Panc1 (cell line): ENCODE results near the gene ATP10A. TPM values are rescaled to one million over a fixed set of nuclear protein-coding genes. Genes with fewer than 3 reads are reported as not detected.

Source experiments
- ATAC-seq: fragments of 200-7000 bp; cut with Tn5 transposase; 2 replicates; pipeline ENCODE4 v1.9.1; 2020; ENCODE audit warnings: mild to moderate bottlenecking, moderate library complexity
- BruUV-seq: library from RNA; stranded (reverse); fragments of 400-500 nt; replicated peaks from 2 replicates; lab custom pipeline; 2021; lab: Mats Ljungman, UMichigan
- CTCF ChIA-PET: fragments of 300-600 bp; sonication (Branson Sonifier 250); formaldehyde crosslinking; loops from one replicate; lab custom pipeline; 2022; ENCODE audit warnings: antibody characterized with exemption; lab: Charles Lee
- POLR2A ChIA-PET: fragments of 300-600 bp; sonication (Branson Sonifier 250); formaldehyde crosslinking; loops from one replicate; lab custom pipeline; 2022; ENCODE audit warnings: antibody characterized with exemption; lab: Charles Lee
- DNase-seq: peaks from one replicate; pipeline ENCODE4 v3.0.0-alpha.2; 2010; ENCODE audit warnings: low read depth, low spot score
- H3K27ac ChIP-seq: 2 replicates; pipeline ENCODE4 v1.5.1; 2011; ENCODE audit warnings: mild to moderate bottlenecking, low read length, inconsistent platforms
- H3K27me3 ChIP-seq: fragments of 200-500 bp; sonication (Bioruptor generic); 2 replicates; pipeline ENCODE4 v1.6.0; 2014; ENCODE audit warnings: low read length, inconsistent platforms; ENCODE audit not compliant: control insufficient read depth, insufficient read depth
- H3K36me3 ChIP-seq: fragments of 200-500 bp; sonication (Bioruptor generic); 2 replicates; pipeline ENCODE4 v1.5.1; 2014; ENCODE audit warnings: inconsistent platforms, mild to moderate bottlenecking, low read length, moderate library complexity; ENCODE audit not compliant: control insufficient read depth, insufficient read depth
- H3K4me1 ChIP-seq: 2 replicates; pipeline ENCODE4 v1.5.1; 2011; ENCODE audit warnings: inconsistent platforms, mild to moderate bottlenecking, low read length, moderate library complexity; ENCODE audit not compliant: control insufficient read depth, insufficient read depth
- H3K4me3 ChIP-seq, 2 experiments: 2 replicates each; pipeline ENCODE4 v1.5.1; 2011 to 2012; ENCODE audit warnings: low read depth in 2 of 2, low read length in 2 of 2, mild to moderate bottlenecking in 2 of 2, inconsistent platforms in 1 of 2, moderate library complexity in 1 of 2
- H3K9me3 ChIP-seq: fragments of 200-500 bp; sonication (Bioruptor generic); 2 replicates; pipeline ENCODE4 v1.5.1; 2014; ENCODE audit warnings: low read depth, mild to moderate bottlenecking, inconsistent platforms, low read length, moderate library complexity; ENCODE audit not compliant: control insufficient read depth, insufficient read depth
- POLR2AphosphoS5 ChIP-seq: IDR thresholded peaks from 2 replicates; pipeline ENCODE4 v1.6.1; 2012; ENCODE audit warnings: mild to moderate bottlenecking, low read depth, low read length, moderate library complexity
- REST ChIP-seq, 2 experiments: IDR thresholded peaks; 2 replicates each; pipeline ENCODE4 v1.6.1; 2011 to 2012; ENCODE audit warnings: low read depth in 2 of 2, control low read depth in 1 of 2, low read length in 1 of 2, mild to moderate bottlenecking in 1 of 2, moderate library complexity in 1 of 2; ENCODE audit not compliant: insufficient read depth in 1 of 2
- SIN3A ChIP-seq: IDR thresholded peaks from 2 replicates; pipeline ENCODE4 v1.6.1; 2012; ENCODE audit warnings: low read depth, mild to moderate bottlenecking, low read length, moderate library complexity, borderline replicate concordance; ENCODE audit not compliant: insufficient read depth
- TCF7L2 ChIP-seq: IDR thresholded peaks from 2 replicates; pipeline ENCODE4 v1.6.1; 2011; ENCODE audit warnings: mild to moderate bottlenecking, low read depth, low read length, inconsistent platforms
- in situ Hi-C: cut with HindIII; loops from 2 replicates; pipeline ENCODE4 v1.10.0; 2016; ENCODE audit warnings: low sequenced_read_pairs, low pct_unique_long_range_greater_than_20kb
- intact Hi-C: fragments of 100-400 bp; cut with micrococcal nuclease; formaldehyde crosslinking; loops from one replicate; pipeline ENCODE4 v1.10.0; 2022; ENCODE audit not compliant: unreplicated experiment
- total RNA-seq: library from RNA; stranded (reverse); gene quantifications from one replicate; pipeline ENCODE4 v1.2.1, GENCODE V29; 2021; ENCODE audit not compliant: unreplicated experiment
- TF ChIP-seq, protein P1 (sequence below): fragments of 450-650 bp; IDR thresholded peaks from 2 replicates; pipeline ENCODE4 v1.5.1; 2017; ENCODE audit warnings: mild to moderate bottlenecking

Gene ATP10A
- total RNA-seq, 1 experiment from 2014 or later = 0.31 TPM

DNA sequence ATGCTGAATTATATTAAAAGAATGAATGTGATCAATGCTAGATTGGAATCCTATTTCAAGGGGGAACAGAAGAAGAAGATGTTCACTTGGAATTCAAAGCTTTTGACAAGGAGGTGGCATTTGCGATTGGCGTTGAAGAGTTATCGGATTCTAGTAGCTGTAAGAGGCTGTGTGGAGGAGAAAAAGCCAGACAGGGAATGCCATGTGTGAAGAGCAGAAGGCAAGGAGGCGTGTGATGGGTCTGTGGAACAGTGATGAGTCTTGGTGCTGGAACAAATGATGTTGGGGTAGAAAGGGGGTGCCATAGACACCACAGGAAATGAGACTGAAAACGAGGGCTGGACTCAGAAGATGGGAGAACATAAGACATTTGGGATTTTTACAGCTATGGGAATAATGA is 30.5 kb upstream of the ATP10A start:
- ChIA-PET POLR2A (interaction anchor here (0.6 kb wide), 1 partner anchor 26 kb away, joined by 3 read pairs; no protein-coding TSS in a partner anchor), CTCF (no interaction called here)
- no peaks in the 10 kb centered on the region for H3K36me3 ChIP-seq
- H3K9me3 ChIP-seq = no peaks in the 10 kb centered on the region
- in situ Hi-C loops = no loop called here
- H3K4me3 ChIP-seq = no peak overlapping the region
- no peak for TF ChIP-seq POLR2AphosphoS5
- TF ChIP-seq, protein P1, sequence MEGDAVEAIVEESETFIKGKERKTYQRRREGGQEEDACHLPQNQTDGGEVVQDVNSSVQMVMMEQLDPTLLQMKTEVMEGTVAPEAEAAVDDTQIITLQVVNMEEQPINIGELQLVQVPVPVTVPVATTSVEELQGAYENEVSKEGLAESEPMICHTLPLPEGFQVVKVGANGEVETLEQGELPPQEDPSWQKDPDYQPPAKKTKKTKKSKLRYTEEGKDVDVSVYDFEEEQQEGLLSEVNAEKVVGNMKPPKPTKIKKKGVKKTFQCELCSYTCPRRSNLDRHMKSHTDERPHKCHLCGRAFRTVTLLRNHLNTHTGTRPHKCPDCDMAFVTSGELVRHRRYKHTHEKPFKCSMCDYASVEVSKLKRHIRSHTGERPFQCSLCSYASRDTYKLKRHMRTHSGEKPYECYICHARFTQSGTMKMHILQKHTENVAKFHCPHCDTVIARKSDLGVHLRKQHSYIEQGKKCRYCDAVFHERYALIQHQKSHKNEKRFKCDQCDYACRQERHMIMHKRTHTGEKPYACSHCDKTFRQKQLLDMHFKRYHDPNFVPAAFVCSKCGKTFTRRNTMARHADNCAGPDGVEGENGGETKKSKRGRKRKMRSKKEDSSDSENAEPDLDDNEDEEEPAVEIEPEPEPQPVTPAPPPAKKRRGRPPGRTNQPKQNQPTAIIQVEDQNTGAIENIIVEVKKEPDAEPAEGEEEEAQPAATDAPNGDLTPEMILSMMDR = no peak
- TF ChIP-seq SIN3A = no peak
- TF ChIP-seq REST (IDR thresholded peaks at IDR 0.05; ENCODE audit: insufficient read depth in 1 of 2, low read depth in 2 of 2, low read length in 1 of 2) = no peak
- TF ChIP-seq TCF7L2 = no peak
- no peak overlapping the region for H3K27ac ChIP-seq
- intact Hi-C loops = no loop called here
- H3K4me1 ChIP-seq = no peaks in the 10 kb centered on the region
- no TSS peak for BruUV-seq
- DNase-seq = no peak
- no peaks in the 10 kb centered on the region for H3K27me3 ChIP-seq
- no peak for ATAC-seq

GRCh38 chr15:25892126-25892525 is 29.0 kb upstream of the ATP10A start:
- Histone ChIP-seq H3K9me3 (no peaks in the 10 kb centered on the region), H3K4me1 (no peaks in the 10 kb centered on the region), H3K27ac (no peak overlapping the region), H3K4me3 (no peak overlapping the region), H3K36me3 (no peaks in the 10 kb centered on the region), H3K27me3 (no peaks in the 10 kb centered on the region)
- in situ Hi-C loops (no loop called here), intact Hi-C loops (no loop called here)
- DNase-seq (no peak), ATAC-seq (no peak)
- CTCF ChIA-PET = no interaction called here
- POLR2A ChIA-PET = no interaction called here
- no TSS peak for BruUV-seq
- TF ChIP-seq, protein P1 = no peak
- TF ChIP-seq REST (IDR thresholded peaks at IDR 0.05; ENCODE audit: insufficient read depth in 1 of 2, low read depth in 2 of 2, low read length in 1 of 2) (no peak), TCF7L2 (no peak), SIN3A (no peak), POLR2AphosphoS5 (no peak)
